ENCODE measurements around the gene SSC5D. TPM values are rescaled to one million over a fixed set of nuclear protein-coding genes. Genes with fewer than 3 reads are reported as not detected.

Gene SSC5D
- total RNA-seq, 1 donor = 77.4 TPM

DNA sequence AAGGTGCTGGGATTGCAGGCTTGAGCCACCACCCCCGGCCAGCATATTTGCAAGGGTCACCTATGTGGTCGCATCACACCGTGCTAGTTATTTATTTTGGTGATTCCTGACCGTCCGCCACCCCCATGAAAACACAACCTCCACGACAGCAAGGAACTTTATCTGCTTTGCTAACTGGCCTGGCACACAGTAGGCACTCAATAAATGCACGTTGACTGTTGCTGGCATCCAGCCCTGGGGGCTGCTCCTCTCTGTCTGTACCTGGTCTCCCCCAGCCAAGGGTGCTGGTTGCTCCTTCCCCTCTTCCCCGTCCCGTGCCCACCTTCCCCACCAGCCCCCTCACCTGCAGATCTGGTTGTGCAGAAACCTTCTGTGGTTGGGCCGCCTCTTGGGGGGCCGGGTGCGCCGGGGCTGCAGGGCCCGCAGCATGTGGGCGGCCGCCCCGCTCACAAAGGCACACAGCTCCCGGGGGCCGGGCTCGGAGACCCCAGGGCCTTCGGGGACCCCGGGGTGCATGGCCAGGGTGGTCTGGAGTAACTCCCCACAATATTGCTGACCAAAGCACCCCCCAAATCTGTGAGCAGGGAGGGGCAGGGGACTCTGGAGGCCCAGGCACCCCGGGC lies 24.1 kb upstream of the SSC5D start:
- H3K27me3 ChIP-seq (ENCODE audit: insufficient read depth, low read length) = no peaks in the 10 kb centered on the region
- no peak overlapping the region for H2AFZ ChIP-seq (ENCODE audit: low read length)
- no peak overlapping the region for H3K27ac ChIP-seq (ENCODE audit: low read depth, low read length)
- H4K20me1 ChIP-seq (ENCODE audit: insufficient read depth, low read length) = peaks cover 4% of the 10 kb centered on the region
- H3K79me2 ChIP-seq (ENCODE audit: insufficient read depth, low read length) = peaks cover 8% of the 10 kb centered on the region
- no peaks in the 10 kb centered on the region for H3K9me3 ChIP-seq (ENCODE audit: low read depth, low read length)
- H3K36me3 ChIP-seq (ENCODE audit: insufficient read depth, low read length) = no peaks in the 10 kb centered on the region
- TF ChIP-seq, protein P1, sequence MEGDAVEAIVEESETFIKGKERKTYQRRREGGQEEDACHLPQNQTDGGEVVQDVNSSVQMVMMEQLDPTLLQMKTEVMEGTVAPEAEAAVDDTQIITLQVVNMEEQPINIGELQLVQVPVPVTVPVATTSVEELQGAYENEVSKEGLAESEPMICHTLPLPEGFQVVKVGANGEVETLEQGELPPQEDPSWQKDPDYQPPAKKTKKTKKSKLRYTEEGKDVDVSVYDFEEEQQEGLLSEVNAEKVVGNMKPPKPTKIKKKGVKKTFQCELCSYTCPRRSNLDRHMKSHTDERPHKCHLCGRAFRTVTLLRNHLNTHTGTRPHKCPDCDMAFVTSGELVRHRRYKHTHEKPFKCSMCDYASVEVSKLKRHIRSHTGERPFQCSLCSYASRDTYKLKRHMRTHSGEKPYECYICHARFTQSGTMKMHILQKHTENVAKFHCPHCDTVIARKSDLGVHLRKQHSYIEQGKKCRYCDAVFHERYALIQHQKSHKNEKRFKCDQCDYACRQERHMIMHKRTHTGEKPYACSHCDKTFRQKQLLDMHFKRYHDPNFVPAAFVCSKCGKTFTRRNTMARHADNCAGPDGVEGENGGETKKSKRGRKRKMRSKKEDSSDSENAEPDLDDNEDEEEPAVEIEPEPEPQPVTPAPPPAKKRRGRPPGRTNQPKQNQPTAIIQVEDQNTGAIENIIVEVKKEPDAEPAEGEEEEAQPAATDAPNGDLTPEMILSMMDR (IDR thresholded peaks at IDR 0.05; ENCODE audit: extremely low read depth, low read depth, low read length) = no peak
- peaks cover 30% of the 10 kb centered on the region for H3K4me1 ChIP-seq (ENCODE audit: insufficient read depth, low read length)
- no peak overlapping the region for H3K4me2 ChIP-seq (ENCODE audit: insufficient read depth, low read length)
- H3K4me3 ChIP-seq (ENCODE audit: insufficient read depth, low read length) = no peak overlapping the region
- no peak for DNase-seq (ENCODE audit: insufficient read length, low spot score, missing footprints)

DNA sequence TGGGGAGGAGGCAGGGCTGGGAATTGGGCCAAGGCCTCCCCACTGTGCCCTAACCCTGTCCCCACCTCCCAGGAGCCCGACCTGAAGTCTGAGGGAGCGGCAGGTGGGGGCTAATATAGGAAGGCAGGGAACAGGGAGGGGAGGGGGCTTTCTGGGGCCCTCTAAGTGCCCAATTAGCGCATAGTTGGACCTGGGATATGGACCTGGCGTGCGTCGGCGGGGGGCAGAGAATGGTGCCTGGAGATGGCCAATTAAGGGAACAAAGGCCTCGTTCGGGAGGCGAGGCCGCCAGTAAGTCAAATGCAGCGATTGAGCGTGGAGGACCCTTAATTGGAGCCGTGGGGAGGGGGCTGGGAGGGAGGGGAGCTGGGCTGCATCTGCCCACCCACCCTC lies 23.6 kb upstream of the SSC5D start, which contains the start of gene C19orf85:
TSS of gene C19orf85 (minus strand) at position 90 of the 393 bp plus-strand sequence. CDS start 197 bp downstream, outside the sequence.
- no peak for DNase-seq (ENCODE audit: insufficient read length, low spot score, missing footprints)
- H3K27ac ChIP-seq (ENCODE audit: low read depth, low read length) = no peak within 1 kb of the TSS

DNA sequence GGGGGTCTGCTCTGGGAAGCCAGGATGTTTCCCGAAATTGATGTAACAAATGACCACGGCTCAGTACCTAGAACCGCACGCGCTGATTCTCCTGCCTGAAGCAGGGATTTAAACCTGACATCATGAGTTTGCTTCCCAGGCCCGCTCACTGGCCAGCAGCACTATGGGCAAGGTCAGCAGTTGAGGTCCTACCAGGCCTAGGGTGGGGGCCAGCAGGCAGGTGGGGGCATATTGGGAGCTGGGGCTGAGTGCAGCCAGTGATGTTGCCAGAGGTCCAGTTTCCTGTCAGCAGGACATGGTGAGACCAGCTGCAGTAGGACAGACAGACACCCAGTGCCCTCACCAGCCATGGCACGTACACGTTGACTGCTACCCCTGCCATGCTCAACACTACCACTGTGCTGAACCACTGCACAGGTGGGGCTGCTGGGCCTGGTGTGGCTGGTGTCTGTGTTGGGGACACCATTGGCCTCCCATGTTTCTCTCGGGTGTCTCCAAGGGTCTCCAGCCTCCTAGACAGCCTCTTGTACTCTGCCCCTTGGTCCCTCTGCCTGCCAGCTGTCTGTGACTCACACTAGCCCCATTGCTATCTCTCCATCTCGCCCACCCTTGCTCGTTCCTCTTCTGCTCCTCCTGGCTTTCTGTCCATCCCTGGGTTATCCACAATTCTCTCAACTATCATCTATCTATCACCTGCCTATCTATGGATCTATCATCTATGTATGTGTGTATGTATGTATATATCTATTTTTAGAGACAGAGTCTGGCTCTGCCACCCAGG lies 22.6 kb upstream of the SSC5D start:
- H3K4me1 ChIP-seq (ENCODE audit: insufficient read depth, low read length) = peaks cover 21% of the 10 kb centered on the region
- H3K9me3 ChIP-seq (ENCODE audit: low read depth, low read length) = no peaks in the 10 kb centered on the region
- H3K4me3 ChIP-seq (ENCODE audit: insufficient read depth, low read length) = no peak overlapping the region
- H4K20me1 ChIP-seq (ENCODE audit: insufficient read depth, low read length) = no peaks in the 10 kb centered on the region
- no peak for DNase-seq (ENCODE audit: insufficient read length, low spot score, missing footprints)
- no peak overlapping the region for H3K27ac ChIP-seq (ENCODE audit: low read depth, low read length)
- TF ChIP-seq, protein P1 (IDR thresholded peaks at IDR 0.05; ENCODE audit: extremely low read depth, low read depth, low read length) = no peak
- peaks cover 3% of the 10 kb centered on the region for H3K79me2 ChIP-seq (ENCODE audit: insufficient read depth, low read length)
- no peak overlapping the region for H2AFZ ChIP-seq (ENCODE audit: low read length)
- H3K4me2 ChIP-seq (ENCODE audit: insufficient read depth, low read length) = no peak overlapping the region
- H3K27me3 ChIP-seq (ENCODE audit: insufficient read depth, low read length) = no peaks in the 10 kb centered on the region
- H3K36me3 ChIP-seq (ENCODE audit: insufficient read depth, low read length) = no peaks in the 10 kb centered on the region

More for the DNA sequence above, 23.6 kb upstream of the SSC5D start, which contains the start of gene C19orf85:
- no peak within 1 kb of the TSS for H2AFZ ChIP-seq (ENCODE audit: low read length)
- no peaks in the 10 kb centered on the region for H4K20me1 ChIP-seq (ENCODE audit: insufficient read depth, low read length)
- H3K36me3 ChIP-seq (ENCODE audit: insufficient read depth, low read length) = no peaks in the 10 kb centered on the region
- H3K79me2 ChIP-seq (ENCODE audit: insufficient read depth, low read length) = peaks cover 7% of the 10 kb centered on the region
- H3K4me2 ChIP-seq (ENCODE audit: insufficient read depth, low read length) = no peak within 1 kb of the TSS
- H3K4me1 ChIP-seq (ENCODE audit: insufficient read depth, low read length) = peaks cover 30% of the 10 kb centered on the region
- TF ChIP-seq, protein P1 (IDR thresholded peaks at IDR 0.05; ENCODE audit: extremely low read depth, low read depth, low read length) = no peak
- no peak within 1 kb of the TSS for H3K4me3 ChIP-seq (ENCODE audit: insufficient read depth, low read length)
- no peaks in the 10 kb centered on the region for H3K9me3 ChIP-seq (ENCODE audit: low read depth, low read length)
- H3K27me3 ChIP-seq (ENCODE audit: insufficient read depth, low read length) = no peaks in the 10 kb centered on the region

DNA sequence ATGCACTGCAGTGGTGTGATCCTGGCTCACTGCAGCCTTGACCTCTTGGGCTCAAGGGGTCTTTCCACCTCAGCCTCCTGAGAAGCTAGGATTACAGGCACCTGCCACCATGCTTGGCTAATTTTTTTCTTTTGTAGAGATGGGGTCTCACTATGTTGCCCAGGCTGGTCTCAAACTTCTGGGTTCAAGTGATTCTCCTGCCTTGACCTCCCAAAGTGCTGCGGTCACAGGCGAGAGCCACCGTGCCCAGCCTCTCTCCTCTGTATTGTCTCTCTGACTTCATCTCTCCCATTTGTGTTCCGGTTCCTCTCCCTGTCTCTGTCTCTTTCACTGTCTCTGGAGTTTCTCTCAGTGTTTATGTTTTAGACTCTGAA lies 22.0 kb upstream of the SSC5D start:
- H4K20me1 ChIP-seq (ENCODE audit: insufficient read depth, low read length) = no peaks in the 10 kb centered on the region
- TF ChIP-seq, protein P1 (IDR thresholded peaks at IDR 0.05; ENCODE audit: extremely low read depth, low read depth, low read length) = no peak
- DNase-seq (ENCODE audit: insufficient read length, low spot score, missing footprints) = no peak
- H3K4me3 ChIP-seq (ENCODE audit: insufficient read depth, low read length) = no peak overlapping the region
- no peaks in the 10 kb centered on the region for H3K36me3 ChIP-seq (ENCODE audit: insufficient read depth, low read length)
- no peak overlapping the region for H3K27ac ChIP-seq (ENCODE audit: low read depth, low read length)
- H3K4me2 ChIP-seq (ENCODE audit: insufficient read depth, low read length) = no peak overlapping the region
- no peaks in the 10 kb centered on the region for H3K9me3 ChIP-seq (ENCODE audit: low read depth, low read length)
- H2AFZ ChIP-seq (ENCODE audit: low read length) = no peak overlapping the region
- H3K4me1 ChIP-seq (ENCODE audit: insufficient read depth, low read length) = peaks cover 18% of the 10 kb centered on the region
- peaks cover 1% of the 10 kb centered on the region for H3K79me2 ChIP-seq (ENCODE audit: insufficient read depth, low read length)
- no peaks in the 10 kb centered on the region for H3K27me3 ChIP-seq (ENCODE audit: insufficient read depth, low read length)

Measured in osteoblast (primary cell).